Adipose tissue (tissue), 3 donors: ENCODE measurements around the gene CFAP61. TPM values are rescaled to one million over a fixed set of nuclear protein-coding genes. Genes with fewer than 3 reads are reported as not detected.
"Not testable (repeated sequence)": the region's sequence is repeated elsewhere in the genome, so short reads cannot be mapped to it uniquely, and the experiment has no call there.

Experiments
- H3K27ac ChIP-seq: one replicate; pipeline ENCODE4 v1.5.1; 2013; ENCODE audit warnings: low read depth, low read length
- WGBS, 3 donors: extraction: QIAGEN DNeasy Blood & Tissue Kit; methylation state at CpG; one replicate each; pipeline ENCODE4 v1.1.7; 2013; 5-methylcytosine and 5-hydroxymethylcytosine counted together
- polyA plus RNA-seq, 3 donors: library from polyadenylated mRNA; stranded (reverse); fragments of 200-250 nt; gene quantifications; one replicate each; pipeline ENCODE4 v1.2.3, GENCODE V29; 2013
- donor health status: healthy with polysubstance abuse.
- donor health status: Bipolar disorder and iron deficiency.
- donor health status: healthy.

Gene CFAP61
- under 1 TPM in 1 of 3 donors, not detected in 2; 0.24 TPM for polyA plus RNA-seq

GRCh38 chr20:20052074-20052970 lies at the start of gene CFAP61, which contains the start of gene CRNKL1:
TSS of gene CFAP61 (plus strand) at chr20:20052532. CDS start at chr20:20056654, 4,122 bp downstream.
TSS of gene CRNKL1 (minus strand) at chr20:20052466. CDS start at chr20:20052342, 124 bp downstream.
- 0 to 1% (median 0%) methylated on average over 67 of the region's 67 CpGs for WGBS, 3 donors
- H3K27ac ChIP-seq = peak within 1 kb of the TSS; percentile 12

GRCh38 chr20:20003031-20003954 lies 49.0 kb upstream of the CFAP61 start:
- 6 to 47% (median 13%) methylated on average over 23 of the region's 23 CpGs for WGBS, 3 donors

GRCh38 chr20:20003955-20004322 lies 48.4 kb upstream of the CFAP61 start:
- H3K27ac ChIP-seq = not testable (repeated sequence)
- 36 to 50% (median 50%) methylated on average over 6 of the region's 6 CpGs for WGBS, 3 donors

More at GRCh38 chr20:20003031-20003954, 49.0 kb upstream of the CFAP61 start:
- no peak overlapping the region for H3K27ac ChIP-seq

- 46 to 80% (median 80%) methylated on average over 7 of the region's 7 CpGs for WGBS, 3 donors
- no peak overlapping the region for H3K27ac ChIP-seq
Measured at GRCh38 chr20:20005342-20005741, 47.0 kb upstream of the CFAP61 start.

- WGBS, 3 donors = 28 to 72% (median 70%) methylated on average over 14 of the region's 14 CpGs
- H3K27ac ChIP-seq = no peak overlapping the region
Measured at GRCh38 chr20:20009784-20010253, 42.5 kb upstream of the CFAP61 start.

GRCh38 chr20:20010639-20011500 lies 41.5 kb upstream of the CFAP61 start:
- no peak overlapping the region for H3K27ac ChIP-seq

GRCh38 chr20:20012541-20012940 lies 39.8 kb upstream of the CFAP61 start:
- WGBS, 3 donors = 64 to 87% (median 83%) methylated on average over 2 of the region's 2 CpGs
- H3K27ac ChIP-seq = no peak overlapping the region

More at GRCh38 chr20:20010639-20011500, 41.5 kb upstream of the CFAP61 start:
- 24 to 36% (median 29%) methylated on average over 4 of the region's 4 CpGs for WGBS, 3 donors

- WGBS, 3 donors = 9 to 41% (median 31%) methylated on average over 2 of the region's 2 CpGs
- H3K27ac ChIP-seq = no peak overlapping the region
Measured at GRCh38 chr20:20014659-20015058, 37.7 kb upstream of the CFAP61 start.

- H3K27ac ChIP-seq = no peak within 1 kb of the TSS
- WGBS, 3 donors = 0 to 1% (median 0%) methylated on average over 65 to 81 of the region's 81 CpGs
Measured at GRCh38 chr20:20017001-20017843, 35.1 kb upstream of the CFAP61 start, which contains the start of gene NAA20. TSS of gene NAA20 (plus strand) at chr20:20017362. CDS start at chr20:20017397, 35 bp downstream.

- H3K27ac ChIP-seq = no peak overlapping the region
- WGBS, 3 donors = 1 to 5% (median 5%) methylated on average over 17 of the region's 17 CpGs
Measured at GRCh38 chr20:20017844-20018185, 34.5 kb upstream of the CFAP61 start.

- WGBS, 3 donors = 77 to 87% (median 82%) methylated on average over 8 of the region's 8 CpGs
- H3K27ac ChIP-seq = no peak overlapping the region
Measured at GRCh38 chr20:20018366-20018765, 34.0 kb upstream of the CFAP61 start.

- 46 to 75% (median 74%) methylated on average over 2 of the region's 2 CpGs for WGBS, 3 donors
Measured at GRCh38 chr20:20019123-20019522, 33.2 kb upstream of the CFAP61 start.

GRCh38 chr20:20020908-20021307 lies 31.4 kb upstream of the CFAP61 start:
- no peak overlapping the region for H3K27ac ChIP-seq
- WGBS, 3 donors = 58 to 85% (median 74%) methylated on average over 11 of the region's 11 CpGs

More at GRCh38 chr20:20019123-20019522, 33.2 kb upstream of the CFAP61 start:
- no peak overlapping the region for H3K27ac ChIP-seq

- H3K27ac ChIP-seq = no peak overlapping the region
- 78 to 86% (median 86%) methylated on average over 7 of the region's 7 CpGs for WGBS, 3 donors
Measured at GRCh38 chr20:20021835-20022234, 30.5 kb upstream of the CFAP61 start.

- H3K27ac ChIP-seq = no peak overlapping the region
Measured at GRCh38 chr20:20022498-20022897, 29.8 kb upstream of the CFAP61 start.

GRCh38 chr20:20023395-20023794 lies 28.9 kb upstream of the CFAP61 start:
- 90 to 97% (median 92%) methylated on average over 3 of the region's 3 CpGs for WGBS, 3 donors
- H3K27ac ChIP-seq = no peak overlapping the region

GRCh38 chr20:20024942-20025341 lies 27.4 kb upstream of the CFAP61 start:
- no peak overlapping the region for H3K27ac ChIP-seq
